ENCODE data around the gene PDE2A.

The PDE2A gene

GRCh38 chr11:72682238-72682857 lies 8.1 kb upstream of the PDE2A start:
- DNase-seq: no peak

GRCh38 chr11:72681226-72682153 lies 7.3 kb upstream of the PDE2A start:
- DNase-seq: no peak

- no peak for DNase-seq
Measured at GRCh38 chr11:72680624-72681158, 6.5 kb upstream of the PDE2A start.

GRCh38 chr11:72679869-72680268 lies 5.6 kb upstream of the PDE2A start:
- no peak for DNase-seq

GRCh38 chr11:72678524-72678923 lies 4.3 kb upstream of the PDE2A start:
- no peak for DNase-seq

GRCh38 chr11:72676861-72677341 lies 2.7 kb upstream of the PDE2A start:
- DNase-seq: peak; percentile 81 to 83

- no peak for DNase-seq
Measured at GRCh38 chr11:72675221-72675620, 999 bp upstream of the PDE2A start.

- no peak for DNase-seq
Measured at GRCh38 chr11:72673284-72673942, 809 bp downstream of the PDE2A start.

GRCh38 chr11:72672597-72673238 lies 1.5 kb downstream of the PDE2A start:
- no peak for DNase-seq

GRCh38 chr11:72671152-72672099 lies 2.8 kb downstream of the PDE2A start:
- no peak for DNase-seq

- no peak for DNase-seq
Measured at GRCh38 chr11:72670041-72670440, 4.2 kb downstream of the PDE2A start.

GRCh38 chr11:72669527-72669926 lies 4.7 kb downstream of the PDE2A start:
- DNase-seq: peak in 1 of 2 experiments; percentile 35

GRCh38 chr11:72668629-72669347 lies 5.4 kb downstream of the PDE2A start:
- peak; percentile 80 to 84 for DNase-seq

- no peak for DNase-seq
Measured at GRCh38 chr11:72665911-72666472, 8.2 kb downstream of the PDE2A start.

- DNase-seq: no peak
Measured at GRCh38 chr11:72662036-72662435, 12.2 kb downstream of the PDE2A start.

GRCh38 chr11:72661486-72661885 lies 12.7 kb downstream of the PDE2A start:
- no peak for DNase-seq

- DNase-seq: no peak
Measured at GRCh38 chr11:72658989-72659640, 15.1 kb downstream of the PDE2A start.

GRCh38 chr11:72657411-72658100 lies 16.7 kb downstream of the PDE2A start:
- no peak for DNase-seq

GRCh38 chr11:72655896-72656464 lies 18.2 kb downstream of the PDE2A start:
- DNase-seq: no peak

All from activated T-cell treated with anti-CD3 and anti-CD28 coated beads, Interleukin-2, amount 50 U/mL, for 48 hours (primary cell).